Pancreas (tissue), 10 donors: ENCODE results near the gene IL2RA. TPM values are rescaled to one million over a fixed set of nuclear protein-coding genes. Genes with fewer than 3 reads are reported as not detected.

Experiments used
- ATAC-seq, 4 donors: fragments of 200-7000 bp; cut with Tn5 transposase; one replicate each; pipeline versions ENCODE4 v1.8.0 to v1.9.1; 2020; ENCODE audit warnings: mild to moderate bottlenecking in 4 of 4, moderate library complexity in 4 of 4
- DNase-seq, 6 donors: peaks; one replicate each; pipeline ENCODE4 v3.0.0-alpha.2; 2020
- FAIRE-seq: peaks from 2 replicates; lab custom pipeline; 2012; peaks lifted over from hg19 to GRCh38; lab: Jason Lieb, UNC
- H3K27ac ChIP-seq, 4 donors: fragments of 200-600 bp; sonication (generic); 1 replicate in 3 of 4; 2 replicates in 1 of 4; pipeline versions ENCODE4 v1.5.0 to v1.8.0; 2020
- H3K27me3 ChIP-seq, 4 donors: fragments of 200-600 bp; one replicate each; pipeline ENCODE4 v1.8.0; 2021
- H3K36me3 ChIP-seq, 3 donors: fragments of 200-600 bp; sonication (generic) in 1 of 3; one replicate each; pipeline versions ENCODE4 v1.5.0 to v1.8.0; 2020 to 2021
- H3K4me1 ChIP-seq, 3 donors: fragments of 200-600 bp; one replicate each; pipeline ENCODE4 v1.8.0; 2021
- H3K4me3 ChIP-seq, 4 donors: fragments of 200-600 bp; sonication (generic) in 2 of 4; one replicate each; pipeline versions ENCODE4 v1.5.0 to v1.8.0; 2020 to 2021
- H3K9me3 ChIP-seq, 4 donors: fragments of 200-600 bp; one replicate each; pipeline ENCODE4 v1.8.0; 2021
- CTCF ChIP-seq, 4 donors: fragments of 200-600 bp; sonication (generic) in 3 of 4; IDR thresholded peaks; one replicate each; pipeline versions ENCODE4 v1.5.0 to v1.8.0; 2021; ENCODE audit warnings: antibody characterized with exemption in 4 of 4
- WGBS, 2 donors: extraction: QIAGEN DNeasy Blood & Tissue Kit; methylation state at CpG; one replicate each; pipeline ENCODE4 v1.1.7; 2013; 5-methylcytosine and 5-hydroxymethylcytosine counted together
- intact Hi-C, 3 donors: fragments of 100-400 bp; cut with DNase I; formaldehyde crosslinking; loops; one replicate each; pipeline versions ENCODE4 v1.11.1 to v1.14.2; 2022
- polyA plus RNA-seq, 2 donors: library from polyadenylated mRNA; stranded (reverse); fragments of 200-250 nt; gene quantifications; one replicate each; pipeline ENCODE4 v1.2.3, GENCODE V29; 2013
- total RNA-seq, 6 donors: library from RNA; stranded (reverse); fragmentation: NEBNext Ultra II Directional in 4 of 6; extraction: Animal tissue kit (Norgen Biotek cat#: 25700) in 4 of 6; gene quantifications; one replicate each; pipeline versions ENCODE4 v1.2.1 to v1.2.4, GENCODE V29; 2021 to 2023
- donor health status: healthy with polysubstance abuse.
- donor health status: DM: no; HTN: no; CAD: no; lungs with moderate emphysema.
- donor health status: DM: no; HTN: no; CAD: no.
- donor health status: control.
- donor health status: control.
- donor health status: Bipolar disorder and iron deficiency.
- donor health status: DM: yes; HTN: yes; CAD: no.
- donor health status: DM: no; HTN: no; CAD: no.
- donor health status: DM: no; HTN: no; CAD: no.
- donor health status: DM: yes; HTN: yes; CAD: no.

IL2RA gene
- total RNA-seq (1 to 10 TPM in 1 of 6 donors, under 1 TPM in 4, not detected in 1; 0.12 to 1.1 (median 0.31) TPM), polyA plus RNA-seq (under 1 TPM in 1 of 2 donors, not detected in 1; 0.11 TPM)

- no peak for TF ChIP-seq CTCF (IDR thresholded peaks at IDR 0.05)
- Histone ChIP-seq H3K36me3 (no peaks in the 10 kb centered on the region), H3K4me1 (no peaks in the 10 kb centered on the region), H3K27ac (no peak within 1 kb of the TSS), H3K4me3 (no peak within 1 kb of the TSS), H3K9me3 (no peaks in the 10 kb centered on the region), H3K27me3 (no peaks in the 10 kb centered on the region)
- intact Hi-C loops: no loop called here
- FAIRE-seq: no peak
- ATAC-seq: peak in 1 of 4 donors; percentile 22
- no peak for DNase-seq
- WGBS, 2 donors: 80 to 85% methylated on average over 18 of the region's 18 CpGs
These were observed at the start of gene IL2RA for GRCh38 chr10:6062101-6062771. Gene IL2RA, minus strand, starts transcription at chr10:6062367. Its CDS starts 216 bp downstream, at chr10:6062151.

- intact Hi-C loops: loop anchor here (5.0 to 10.0 kb wide), 2 partner anchors 292 to 295 kb away; no protein-coding TSS in a partner anchor
- WGBS, 2 donors: 78 to 81% methylated on average over 5 of the region's 5 CpGs
- no peak for DNase-seq
- peaks cover 5 to 65% (median 21%) of the 10 kb centered on the region in 3 donors for H3K36me3 ChIP-seq
- no peaks in the 10 kb centered on the region for H3K27me3 ChIP-seq
- no peak for TF ChIP-seq CTCF (IDR thresholded peaks at IDR 0.05)
- no peak overlapping the region for H3K4me3 ChIP-seq
- no peak for FAIRE-seq
- no peak for ATAC-seq
- no peaks in the 10 kb centered on the region for H3K4me1 ChIP-seq
- H3K27ac ChIP-seq: no peak overlapping the region
- H3K9me3 ChIP-seq: no peaks in the 10 kb centered on the region
These were observed 48.0 kb upstream of the IL2RA start for GRCh38 chr10:6110136-6110535.

GRCh38 chr10:6109444-6109775 lies 47.2 kb upstream of the IL2RA start:
- Histone ChIP-seq H3K27me3 (no peaks in the 10 kb centered on the region), H3K27ac (no peak overlapping the region), H3K36me3 (peaks cover 5 to 60% (median 17%) of the 10 kb centered on the region in 3 donors), H3K4me3 (no peak overlapping the region), H3K4me1 (no peaks in the 10 kb centered on the region), H3K9me3 (no peaks in the 10 kb centered on the region)
- 68 to 75% methylated on average over 7 of the region's 7 CpGs for WGBS, 2 donors
- no peak for ATAC-seq
- intact Hi-C loops: no loop called here
- no peak for DNase-seq
- FAIRE-seq: no peak
- TF ChIP-seq CTCF (IDR thresholded peaks at IDR 0.05): no peak

- DNase-seq (no peak), ATAC-seq (peak; percentile 57 to 87 (median 82)), FAIRE-seq (no peak)
- H3K4me3 ChIP-seq: no peak overlapping the region
- intact Hi-C loops: no loop called here
- no peaks in the 10 kb centered on the region for H3K4me1 ChIP-seq
- no peaks in the 10 kb centered on the region for H3K9me3 ChIP-seq
- 43 to 44% methylated on average over 12 of the region's 12 CpGs for WGBS, 2 donors
- no peaks in the 10 kb centered on the region for H3K27me3 ChIP-seq
- TF ChIP-seq CTCF (IDR thresholded peaks at IDR 0.05): peak; percentile 43 to 67 (median 52)
- no peak overlapping the region for H3K27ac ChIP-seq
- H3K36me3 ChIP-seq: peaks cover 5 to 59% (median 11%) of the 10 kb centered on the region in 3 donors
These were observed 46.7 kb upstream of the IL2RA start for GRCh38 chr10:6108631-6109443.
